Fibroblast of lung (primary cell): ENCODE data around the gene ACD.

ENCODE experiments used
- EZH2 ChIP-seq: IDR thresholded peaks from 2 replicates; pipeline ENCODE4 v1.5.1; 2012; ENCODE audit warnings: low read length, control low read depth, mild to moderate bottlenecking; ENCODE audit errors: missing control alignments
- TF ChIP-seq, protein P1 (sequence below), 2 donors: IDR thresholded peaks in 1 of 2; conservative IDR thresholded peaks in 1 of 2; 1 replicate in 1 of 2; 2 replicates in 1 of 2; pipeline ENCODE4 v1.5.1; 2011 to 2012; ENCODE audit warnings: low read length in 2 of 2, control low read depth in 1 of 2, inconsistent platforms in 1 of 2, low read depth in 1 of 2, mild to moderate bottlenecking in 1 of 2

DNA sequence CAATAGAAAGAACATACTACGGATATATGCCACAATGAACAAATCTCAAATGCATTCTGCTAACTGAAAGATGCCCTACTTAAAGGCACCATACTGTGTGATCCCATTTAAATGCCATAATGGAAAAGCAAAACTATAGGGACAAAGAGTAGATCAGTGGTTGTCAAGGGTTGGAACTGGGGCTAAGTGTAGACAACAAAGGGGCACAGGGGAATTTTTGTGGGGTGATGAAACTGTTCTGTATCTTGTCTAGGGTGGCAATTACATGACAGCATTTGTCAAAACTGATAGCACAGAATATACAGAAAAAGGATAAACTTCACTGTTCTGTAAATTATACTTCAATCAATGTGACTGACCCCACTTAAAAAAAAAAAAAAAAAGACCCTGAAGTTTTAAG is 41.4 kb upstream of the ACD start:
- no peak for TF ChIP-seq EZH2
- TF ChIP-seq, protein P1, sequence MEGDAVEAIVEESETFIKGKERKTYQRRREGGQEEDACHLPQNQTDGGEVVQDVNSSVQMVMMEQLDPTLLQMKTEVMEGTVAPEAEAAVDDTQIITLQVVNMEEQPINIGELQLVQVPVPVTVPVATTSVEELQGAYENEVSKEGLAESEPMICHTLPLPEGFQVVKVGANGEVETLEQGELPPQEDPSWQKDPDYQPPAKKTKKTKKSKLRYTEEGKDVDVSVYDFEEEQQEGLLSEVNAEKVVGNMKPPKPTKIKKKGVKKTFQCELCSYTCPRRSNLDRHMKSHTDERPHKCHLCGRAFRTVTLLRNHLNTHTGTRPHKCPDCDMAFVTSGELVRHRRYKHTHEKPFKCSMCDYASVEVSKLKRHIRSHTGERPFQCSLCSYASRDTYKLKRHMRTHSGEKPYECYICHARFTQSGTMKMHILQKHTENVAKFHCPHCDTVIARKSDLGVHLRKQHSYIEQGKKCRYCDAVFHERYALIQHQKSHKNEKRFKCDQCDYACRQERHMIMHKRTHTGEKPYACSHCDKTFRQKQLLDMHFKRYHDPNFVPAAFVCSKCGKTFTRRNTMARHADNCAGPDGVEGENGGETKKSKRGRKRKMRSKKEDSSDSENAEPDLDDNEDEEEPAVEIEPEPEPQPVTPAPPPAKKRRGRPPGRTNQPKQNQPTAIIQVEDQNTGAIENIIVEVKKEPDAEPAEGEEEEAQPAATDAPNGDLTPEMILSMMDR (conservative IDR thresholded peaks at IDR 0.05 in 1 of 2, IDR thresholded peaks at IDR 0.05 in 1 of 2; ENCODE audit: low read depth in 1 of 2, low read length in 2 of 2), result no peak
